Measurements from ENCODE around the gene NCAPG2.

The NCAPG2 gene

GRCh38 chr7:158591944-158592343 is 112.7 kb downstream of the NCAPG2 start:
- no peak for DNase-seq

DNA sequence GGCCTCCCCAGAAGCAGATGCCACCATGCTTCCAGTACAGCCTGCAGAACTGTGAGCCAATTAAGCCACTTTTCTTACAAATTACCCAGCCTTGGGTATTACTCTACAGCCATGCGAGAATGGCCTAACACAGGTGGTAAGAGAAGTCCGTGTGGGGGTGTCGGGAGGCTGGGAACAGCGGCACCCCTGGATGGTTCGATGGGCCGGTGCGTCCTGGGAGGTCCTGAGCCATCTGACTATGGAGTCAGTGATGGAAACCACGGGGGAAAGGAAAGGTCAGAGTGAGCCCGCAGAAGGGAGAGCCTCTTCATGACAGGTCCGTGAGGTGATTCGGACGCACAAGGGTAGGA is 114.4 kb downstream of the NCAPG2 start:
- DNase-seq = no peak

GRCh38 chr7:158589653-158590052 is 115.0 kb downstream of the NCAPG2 start:
- DNase-seq = no peak

- no peak for DNase-seq
Observed at GRCh38 chr7:158588878-158589442, 115.6 kb downstream of the NCAPG2 start.

DNA sequence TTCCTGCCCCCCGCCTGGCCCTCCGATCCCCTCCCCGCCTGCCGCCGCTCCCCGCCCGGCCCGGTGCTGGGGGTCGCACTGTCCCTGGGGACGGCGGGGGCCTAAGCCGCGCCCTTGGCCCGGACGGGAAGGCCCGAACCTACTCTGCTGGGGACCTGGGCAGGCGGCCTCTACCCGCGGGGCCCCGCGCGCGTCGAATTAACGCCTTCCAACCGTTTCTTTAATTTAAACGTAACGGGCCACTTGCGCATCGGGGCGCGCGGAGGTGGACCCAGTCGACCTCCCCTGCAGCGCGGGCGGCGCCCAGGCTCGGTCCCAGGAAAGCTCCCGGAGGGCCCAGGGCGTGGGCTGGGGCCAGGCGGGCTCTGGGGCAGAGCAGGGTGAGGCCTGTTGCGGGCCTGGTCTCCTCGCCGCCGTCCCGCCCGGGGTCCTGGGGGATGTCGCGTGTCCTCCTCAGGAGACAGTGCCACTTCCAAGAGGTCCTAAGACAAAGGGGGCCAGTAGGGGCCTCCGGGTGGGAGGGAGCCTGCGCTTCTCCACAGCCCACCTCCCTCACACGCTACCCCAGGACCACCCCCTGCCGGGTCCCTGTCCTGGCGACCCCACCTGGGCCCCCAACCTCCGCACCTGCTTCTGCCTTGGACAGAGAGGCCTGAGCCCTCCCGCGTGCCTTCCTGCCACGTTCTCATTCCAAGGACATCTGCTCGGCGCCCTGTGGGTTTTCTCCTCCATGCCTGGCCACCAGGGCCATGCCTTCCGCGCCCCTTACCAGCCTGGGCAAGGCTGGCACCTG is 116.3 kb downstream of the NCAPG2 start:
- DNase-seq = no peak

GRCh38 chr7:158587162-158588084 is 117.2 kb downstream of the NCAPG2 start, which contains the start of gene PTPRN2:
TSS of gene PTPRN2 (minus strand) at chr7:158587823.
- DNase-seq = peak; percentile 58

DNA sequence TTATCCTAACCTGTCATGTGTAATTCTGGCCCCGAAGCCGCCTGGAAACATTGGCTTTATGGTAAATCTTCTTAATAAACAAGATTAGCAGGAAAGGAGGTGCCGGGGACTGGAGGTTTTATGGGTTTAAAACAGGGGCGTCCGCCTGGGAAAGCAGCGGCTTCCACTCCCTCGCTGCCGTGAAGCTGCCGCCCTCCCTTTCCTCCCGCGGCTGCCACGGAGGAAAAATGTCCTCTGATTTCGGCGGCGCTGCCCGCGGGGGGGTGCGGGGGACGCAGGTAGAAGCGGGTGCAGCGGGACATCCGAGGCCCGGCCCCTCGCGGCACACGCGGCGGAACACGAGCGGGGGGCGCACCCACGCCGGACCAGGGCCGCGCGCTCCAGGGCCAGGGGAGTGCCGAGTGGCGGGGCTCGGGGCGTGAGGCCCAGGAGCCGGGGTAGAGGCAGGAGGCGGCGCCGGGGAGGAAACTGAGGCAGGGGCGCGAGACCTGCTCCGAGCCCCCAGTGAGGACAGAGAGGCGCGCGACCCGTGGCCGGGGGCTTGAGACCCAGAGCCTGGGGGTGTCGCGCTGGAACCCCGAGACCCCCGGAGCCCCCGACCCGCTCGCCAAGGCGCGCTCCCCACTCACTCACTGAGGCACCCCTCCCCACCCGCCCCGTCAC is 118.0 kb downstream of the NCAPG2 start:
- DNase-seq = no peak

DNA sequence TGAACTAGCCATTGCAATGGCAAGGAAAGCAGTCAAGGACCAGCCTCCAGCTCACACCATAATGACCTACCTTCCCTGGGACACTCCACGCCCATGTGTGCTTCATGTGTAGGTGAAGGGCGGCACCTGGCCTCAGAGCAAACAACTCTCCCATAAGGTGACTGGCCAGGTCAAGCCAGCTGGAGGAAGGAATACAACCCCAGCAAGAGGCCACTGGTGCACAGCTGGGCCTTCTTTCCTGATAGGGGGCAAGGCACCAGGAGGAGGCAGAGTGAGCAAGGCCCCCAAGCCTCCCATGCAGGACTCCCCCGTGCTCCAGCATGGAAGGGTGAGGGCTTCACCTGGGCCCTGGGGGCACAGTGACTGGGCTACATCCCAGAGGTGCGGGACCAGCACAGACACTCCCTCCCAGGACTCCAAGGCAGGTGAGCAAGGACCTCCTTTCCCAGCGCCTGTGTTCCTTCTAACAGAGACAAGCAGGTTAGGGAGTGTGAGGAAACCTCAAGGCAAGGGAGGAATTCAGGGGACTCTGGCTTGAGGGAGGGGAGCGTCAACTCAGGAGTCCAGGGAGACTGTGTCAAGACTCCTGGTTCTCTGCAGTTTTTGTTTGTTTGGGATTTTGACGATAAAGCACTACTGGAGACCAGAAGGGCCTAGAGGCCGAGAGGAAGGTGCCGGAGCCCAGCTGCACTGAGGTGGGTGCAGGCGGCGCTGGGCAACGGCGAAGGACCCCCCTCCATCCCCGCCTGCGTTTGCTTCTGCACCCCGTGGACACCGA is 118.7 kb downstream of the NCAPG2 start:
- no peak for DNase-seq

DNA sequence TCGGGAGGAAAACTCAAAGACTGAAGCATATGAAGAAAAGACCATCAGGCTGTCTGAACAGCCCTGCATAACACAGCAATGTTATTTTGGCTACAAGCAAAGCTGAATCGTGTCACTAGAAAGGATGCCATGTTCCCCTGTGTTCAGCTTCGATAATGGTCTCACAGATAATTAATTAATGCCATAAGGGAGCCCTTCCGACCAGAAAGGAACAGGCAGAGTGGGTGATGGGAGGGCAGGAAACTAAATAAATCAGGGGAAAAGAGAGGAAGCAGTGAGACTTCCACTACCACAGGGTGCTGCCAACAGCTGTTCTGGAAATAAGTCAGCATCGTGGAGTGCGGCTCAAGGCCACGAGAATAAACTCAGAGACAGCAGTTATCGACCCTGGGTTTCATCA is 120.2 kb downstream of the NCAPG2 start:
- DNase-seq = no peak

GRCh38 chr7:158583810-158584209 is 120.8 kb downstream of the NCAPG2 start:
- DNase-seq = no peak

DNA sequence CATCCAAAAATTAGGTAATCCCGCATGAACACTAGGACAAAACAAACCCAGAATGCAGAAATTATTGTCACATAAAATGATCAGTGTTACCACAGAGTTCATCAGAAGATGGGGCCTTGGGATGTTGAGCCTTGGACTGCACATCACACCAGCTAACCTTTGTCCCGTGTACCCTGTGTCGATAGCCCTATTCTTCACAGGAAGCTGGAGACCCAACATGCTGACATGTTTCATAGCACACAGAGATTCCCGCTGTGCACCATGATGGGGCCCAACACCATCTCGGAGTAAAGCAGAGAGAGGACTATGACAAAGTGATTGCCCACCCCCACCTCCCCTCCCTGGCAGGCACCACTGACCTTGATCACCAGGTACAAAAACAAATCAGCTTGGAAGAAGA is 121.5 kb downstream of the NCAPG2 start:
- DNase-seq = no peak

- DNase-seq = no peak
Observed at GRCh38 chr7:158582089-158582456, 122.5 kb downstream of the NCAPG2 start.

- no peak for DNase-seq
Observed at GRCh38 chr7:158581440-158582088, 123.0 kb downstream of the NCAPG2 start.

Data from NCI-H2227 treated with DMSO at 0.1 percent for 48 hours (cell line).